ENCODE measurements around the gene TMEM30A.

DNA sequence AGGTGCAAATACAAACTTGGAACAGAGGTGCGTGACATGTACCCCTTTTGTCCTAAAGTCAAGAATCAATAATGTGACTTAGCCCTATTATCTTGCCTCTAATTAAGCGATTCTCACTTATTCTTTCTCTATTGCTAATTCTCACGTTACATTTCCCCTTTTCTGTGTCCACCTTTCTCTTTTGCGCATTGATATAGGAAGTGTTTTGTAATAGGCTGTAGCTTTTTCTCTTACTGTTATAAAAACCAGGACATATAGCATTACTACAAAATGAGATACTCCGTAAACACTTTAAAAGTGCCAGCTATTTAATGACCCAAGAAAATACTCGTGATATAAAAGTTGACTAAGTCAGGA is 669 bp upstream of the TMEM30A start:
- TF ChIP-seq CTCF (IDR thresholded peaks at IDR 0.05) (no peak), REST (IDR thresholded peaks at IDR 0.05; ENCODE audit: insufficient read depth in 1 of 2, low read depth in 2 of 2, low read length in 1 of 2) (no peak)
